HL-60 (cell line): ENCODE measurements around the gene HS6ST2.

ENCODE experiments used
- DNase-seq, 2 experiments: peaks; one replicate each; pipeline ENCODE4 v3.0.0-alpha.2; 2010 to 2020; ENCODE audit warnings: low read depth in 1 of 2, low spot score in 1 of 2
- H3K27ac ChIP-seq: fragments of 250-450 bp; sonication (Bioruptor Pico); replicated peaks from 2 replicates; pipeline ENCODE4 v1.5.1; 2020; ENCODE audit warnings: mild to moderate bottlenecking, moderate library complexity
- H3K27me3 ChIP-seq: fragments of 250-450 bp; sonication (Bioruptor Pico); 2 replicates; pipeline ENCODE4 v1.5.1; 2021; ENCODE audit warnings: mild to moderate bottlenecking, moderate library complexity; ENCODE audit not compliant: insufficient read depth, poor library complexity, severe bottlenecking
- H3K4me3 ChIP-seq: replicated peaks from 2 replicates; pipeline ENCODE4 v1.5.1; 2011; ENCODE audit warnings: mild to moderate bottlenecking, control low read depth, low read length; ENCODE audit not compliant: insufficient read depth
- CTCF ChIP-seq: IDR thresholded peaks from one replicate; pipeline ENCODE4 v1.5.1; 2011; ENCODE audit warnings: low read length, control low read depth, inconsistent platforms; ENCODE audit not compliant: insufficient read depth
- GABPA ChIP-seq: IDR thresholded peaks from 2 replicates; pipeline ENCODE4 v1.6.1; 2012; ENCODE audit warnings: low read depth
- POLR2AphosphoS5 ChIP-seq: IDR thresholded peaks from 2 replicates; pipeline ENCODE4 v1.6.1; 2012; ENCODE audit warnings: low read depth
- SPI1 ChIP-seq: IDR thresholded peaks from 2 replicates; pipeline ENCODE4 v1.6.1; 2012; ENCODE audit warnings: low read depth, mild to moderate bottlenecking, borderline replicate concordance
- TF ChIP-seq, protein P1 (sequence below): IDR thresholded peaks from 2 replicates; pipeline ENCODE4 v1.6.1; 2012; ENCODE audit warnings: low read depth; ENCODE audit not compliant: insufficient replicate concordance

Gene HS6ST2

GRCh38 chrX:132842460-132843238 is 115.8 kb downstream of the HS6ST2 start:
- no peak overlapping the region for H3K27ac ChIP-seq
- no peak for TF ChIP-seq POLR2AphosphoS5
- TF ChIP-seq, protein P1, sequence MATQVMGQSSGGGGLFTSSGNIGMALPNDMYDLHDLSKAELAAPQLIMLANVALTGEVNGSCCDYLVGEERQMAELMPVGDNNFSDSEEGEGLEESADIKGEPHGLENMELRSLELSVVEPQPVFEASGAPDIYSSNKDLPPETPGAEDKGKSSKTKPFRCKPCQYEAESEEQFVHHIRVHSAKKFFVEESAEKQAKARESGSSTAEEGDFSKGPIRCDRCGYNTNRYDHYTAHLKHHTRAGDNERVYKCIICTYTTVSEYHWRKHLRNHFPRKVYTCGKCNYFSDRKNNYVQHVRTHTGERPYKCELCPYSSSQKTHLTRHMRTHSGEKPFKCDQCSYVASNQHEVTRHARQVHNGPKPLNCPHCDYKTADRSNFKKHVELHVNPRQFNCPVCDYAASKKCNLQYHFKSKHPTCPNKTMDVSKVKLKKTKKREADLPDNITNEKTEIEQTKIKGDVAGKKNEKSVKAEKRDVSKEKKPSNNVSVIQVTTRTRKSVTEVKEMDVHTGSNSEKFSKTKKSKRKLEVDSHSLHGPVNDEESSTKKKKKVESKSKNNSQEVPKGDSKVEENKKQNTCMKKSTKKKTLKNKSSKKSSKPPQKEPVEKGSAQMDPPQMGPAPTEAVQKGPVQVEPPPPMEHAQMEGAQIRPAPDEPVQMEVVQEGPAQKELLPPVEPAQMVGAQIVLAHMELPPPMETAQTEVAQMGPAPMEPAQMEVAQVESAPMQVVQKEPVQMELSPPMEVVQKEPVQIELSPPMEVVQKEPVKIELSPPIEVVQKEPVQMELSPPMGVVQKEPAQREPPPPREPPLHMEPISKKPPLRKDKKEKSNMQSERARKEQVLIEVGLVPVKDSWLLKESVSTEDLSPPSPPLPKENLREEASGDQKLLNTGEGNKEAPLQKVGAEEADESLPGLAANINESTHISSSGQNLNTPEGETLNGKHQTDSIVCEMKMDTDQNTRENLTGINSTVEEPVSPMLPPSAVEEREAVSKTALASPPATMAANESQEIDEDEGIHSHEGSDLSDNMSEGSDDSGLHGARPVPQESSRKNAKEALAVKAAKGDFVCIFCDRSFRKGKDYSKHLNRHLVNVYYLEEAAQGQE: no peak
- TF ChIP-seq GABPA: no peak
- TF ChIP-seq CTCF: no peak
- TF ChIP-seq SPI1: no peak
- no peaks in the 10 kb centered on the region for H3K27me3 ChIP-seq
- H3K4me3 ChIP-seq: no peak overlapping the region
- DNase-seq: no peak

- no peak for TF ChIP-seq CTCF
- TF ChIP-seq, protein P1: no peak
- TF ChIP-seq POLR2AphosphoS5: no peak
- TF ChIP-seq SPI1: no peak
- TF ChIP-seq GABPA: no peak
- DNase-seq: no peak
- Histone ChIP-seq H3K27me3 (no peaks in the 10 kb centered on the region), H3K4me3 (no peak overlapping the region), H3K27ac (no peak overlapping the region)
Observed at GRCh38 chrX:132837967-132838366, 120.5 kb downstream of the HS6ST2 start.

- H3K4me3 ChIP-seq: no peak overlapping the region
- no peak overlapping the region for H3K27ac ChIP-seq
- no peaks in the 10 kb centered on the region for H3K27me3 ChIP-seq
- no peak for TF ChIP-seq POLR2AphosphoS5
- no peak for TF ChIP-seq GABPA
- TF ChIP-seq, protein P1: no peak
- TF ChIP-seq SPI1: no peak
- no peak for TF ChIP-seq CTCF
- no peak for DNase-seq
Observed at GRCh38 chrX:132837126-132837525, 121.3 kb downstream of the HS6ST2 start.
